Mesendoderm (in vitro differentiated cells): ENCODE results near the gene UPF3B.
"Not testable (repeated sequence)": the region's sequence is repeated elsewhere in the genome, so short reads cannot be mapped to it uniquely, and the experiment has no call there.

Experiments
- DNase-seq: peaks from one replicate; pipeline ENCODE4 v3.0.0; 2013
- H2AK5ac ChIP-seq: 2 replicates; pipeline ENCODE4 v1.6.1; 2013; ENCODE audit warnings: low read length, inconsistent platforms
- H2BK120ac ChIP-seq: 2 replicates; pipeline ENCODE4 v1.6.1; 2013; ENCODE audit warnings: low read depth, mild to moderate bottlenecking, low read length, moderate library complexity, mixed read lengths
- H2BK15ac ChIP-seq: replicated peaks from 2 replicates; pipeline ENCODE4 v1.6.1; 2013; ENCODE audit warnings: low read depth, mild to moderate bottlenecking, moderate library complexity
- H2BK5ac ChIP-seq: 2 replicates; pipeline ENCODE4 v1.6.1; 2013; ENCODE audit warnings: low read length, inconsistent platforms
- H3K18ac ChIP-seq: 2 replicates; pipeline ENCODE4 v1.6.1; 2013; ENCODE audit warnings: mild to moderate bottlenecking, low read length, mixed read lengths
- H3K23ac ChIP-seq: one replicate; pipeline ENCODE4 v1.6.1; 2013; ENCODE audit warnings: low read length
- H3K27ac ChIP-seq: 2 replicates; pipeline ENCODE4 v1.5.1; 2013; ENCODE audit warnings: low read depth, mild to moderate bottlenecking, inconsistent platforms, low read length, moderate library complexity
- H3K27me3 ChIP-seq: 2 replicates; pipeline ENCODE4 v1.6.1; 2013; ENCODE audit warnings: low read length, control low read depth, mild to moderate bottlenecking, inconsistent platforms; ENCODE audit not compliant: insufficient read depth, poor library complexity
- H3K36me3 ChIP-seq: 2 replicates; pipeline ENCODE4 v1.6.1; 2013; ENCODE audit warnings: low read length, inconsistent platforms; ENCODE audit not compliant: control insufficient read depth, insufficient read depth
- H3K4ac ChIP-seq: one replicate; pipeline ENCODE4 v1.6.1; 2013; ENCODE audit warnings: low read depth, mild to moderate bottlenecking, low read length, moderate library complexity
- H3K4me1 ChIP-seq: 2 replicates; pipeline ENCODE4 v1.6.1; 2013; ENCODE audit warnings: low read depth, low read length, inconsistent platforms; ENCODE audit not compliant: control insufficient read depth
- H3K4me2 ChIP-seq: 2 replicates; pipeline ENCODE4 v1.6.1; 2013; ENCODE audit warnings: low read length
- H3K4me3 ChIP-seq: 2 replicates; pipeline ENCODE4 v1.5.1; 2013; ENCODE audit warnings: mild to moderate bottlenecking, low read length
- H3K56ac ChIP-seq: one replicate; pipeline ENCODE4 v1.6.1; 2013; ENCODE audit warnings: low read length
- H3K79me1 ChIP-seq: 2 replicates; pipeline ENCODE4 v1.6.1; 2013; ENCODE audit warnings: low read length, inconsistent platforms
- H3K79me2 ChIP-seq: 2 replicates; pipeline ENCODE4 v1.6.1; 2013; ENCODE audit warnings: mild to moderate bottlenecking, low read length; ENCODE audit not compliant: control insufficient read depth, insufficient read depth
- H3K9ac ChIP-seq: 2 replicates; pipeline ENCODE4 v1.6.1; 2013; ENCODE audit warnings: low read length, inconsistent platforms
- H4K5ac ChIP-seq: one replicate; pipeline ENCODE4 v1.6.1; 2013; ENCODE audit warnings: low read length
- H4K8ac ChIP-seq: one replicate; pipeline ENCODE4 v1.6.1; 2013; ENCODE audit warnings: low read depth, mild to moderate bottlenecking, control low read depth, low read length, moderate library complexity
- WGBS: extraction: QIAGEN DNeasy Blood & Tissue Kit; methylation state at CpG from one replicate; pipeline ENCODE4 v1.1.7; 2013; ENCODE audit warnings: low lambda C conversion rate, missing lambda C conversion rate; ENCODE audit not compliant: insufficient coverage; ENCODE audit errors: extremely low coverage; 5-methylcytosine and 5-hydroxymethylcytosine counted together

Gene UPF3B

DNA sequence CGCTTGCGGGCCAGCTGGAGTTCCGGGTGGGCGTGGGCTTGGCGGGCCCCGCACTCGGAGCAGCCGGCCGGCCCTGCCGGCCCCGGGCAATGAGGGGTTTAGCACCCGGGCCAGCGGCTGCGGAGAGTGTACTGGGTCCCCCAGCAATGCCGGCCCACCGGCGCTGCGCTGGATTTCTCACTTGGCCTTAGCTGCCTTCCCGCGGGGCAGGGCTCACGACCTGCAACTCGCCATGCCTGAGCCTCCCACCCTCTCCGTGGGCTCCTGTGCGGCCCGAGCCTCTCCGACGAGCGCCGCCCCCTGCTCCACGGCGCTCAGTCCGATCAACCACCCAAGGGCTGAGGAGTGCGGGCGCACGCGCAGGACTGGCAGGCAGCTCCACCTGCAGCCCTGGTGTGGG, 37.9 kb upstream of the UPF3B start:
- not testable (repeated sequence) for H3K4me1 ChIP-seq, H2BK15ac ChIP-seq

DNA sequence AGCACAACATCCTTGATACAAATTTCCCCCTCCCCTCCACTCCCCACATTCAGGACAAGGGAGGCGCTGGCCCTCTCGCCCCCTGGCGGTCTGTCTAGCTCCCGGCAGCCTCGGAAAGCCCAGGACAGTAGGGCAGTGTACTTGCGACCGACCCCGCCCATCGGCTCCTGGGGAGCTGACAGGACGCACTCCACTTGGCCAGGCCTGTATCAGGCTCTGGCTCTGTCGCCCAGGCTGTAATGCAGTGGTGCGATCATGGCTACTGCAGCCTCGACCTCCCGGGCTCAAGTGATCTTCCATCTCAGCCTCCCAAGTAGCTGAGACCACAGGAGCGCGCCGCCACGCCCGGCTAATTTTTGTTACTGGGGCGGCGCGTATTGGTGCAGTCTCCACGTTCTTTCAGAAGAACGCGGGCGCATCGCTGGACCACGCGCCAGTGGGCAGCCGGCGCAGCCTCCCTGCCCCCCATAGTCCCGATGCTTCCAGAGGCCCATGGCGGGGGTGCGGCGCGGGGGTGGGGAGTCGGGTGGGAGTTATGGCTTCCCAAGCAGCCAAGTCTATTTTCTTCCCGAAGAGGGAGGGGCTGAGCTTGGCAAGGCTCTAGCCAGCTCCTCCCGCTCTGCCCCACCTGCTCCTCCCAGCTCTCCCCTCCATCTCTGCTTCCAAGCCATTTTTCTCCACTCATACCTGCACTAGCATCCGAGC, 35.1 kb upstream of the UPF3B start:
- DNase-seq = peak; percentile 85
- Histone ChIP-seq H3K56ac (peak overlapping the region; percentile 76), H2BK120ac (no peak overlapping the region), H3K36me3 (no peaks in the 10 kb centered on the region), H3K4me3 (no peak overlapping the region), H4K8ac (no peak overlapping the region), H3K23ac (no peak overlapping the region), H3K4me2 (no peak overlapping the region), H2AK5ac (no peak overlapping the region), H3K9ac (peak overlapping the region; percentile 34), H3K18ac (no peak overlapping the region), H2BK5ac (no peak overlapping the region), H3K27ac (no peak overlapping the region), H2BK15ac (no peak overlapping the region), H4K5ac (no peak overlapping the region), H3K79me2 (no peaks in the 10 kb centered on the region), H3K27me3 (no peaks in the 10 kb centered on the region), H3K79me1 (no peaks in the 10 kb centered on the region), H3K4me1 (no peaks in the 10 kb centered on the region), H3K4ac (no peak overlapping the region)
- no CpG with 5 or more reads among the region's 40 CpGs for WGBS

More for the DNA sequence above, 37.9 kb upstream of the UPF3B start:
- not testable (repeated sequence) for H4K8ac ChIP-seq, H3K79me2 ChIP-seq, H3K4me2 ChIP-seq, H2BK5ac ChIP-seq, H3K27me3 ChIP-seq, H4K5ac ChIP-seq, H3K4me3 ChIP-seq, H2BK120ac ChIP-seq, H3K23ac ChIP-seq, DNase-seq, H3K36me3 ChIP-seq, H3K27ac ChIP-seq, H3K9ac ChIP-seq, H3K18ac ChIP-seq, H2AK5ac ChIP-seq, H3K79me1 ChIP-seq, H3K4ac ChIP-seq, H3K56ac ChIP-seq
- no CpG with 5 or more reads among the region's 36 CpGs for WGBS

DNA sequence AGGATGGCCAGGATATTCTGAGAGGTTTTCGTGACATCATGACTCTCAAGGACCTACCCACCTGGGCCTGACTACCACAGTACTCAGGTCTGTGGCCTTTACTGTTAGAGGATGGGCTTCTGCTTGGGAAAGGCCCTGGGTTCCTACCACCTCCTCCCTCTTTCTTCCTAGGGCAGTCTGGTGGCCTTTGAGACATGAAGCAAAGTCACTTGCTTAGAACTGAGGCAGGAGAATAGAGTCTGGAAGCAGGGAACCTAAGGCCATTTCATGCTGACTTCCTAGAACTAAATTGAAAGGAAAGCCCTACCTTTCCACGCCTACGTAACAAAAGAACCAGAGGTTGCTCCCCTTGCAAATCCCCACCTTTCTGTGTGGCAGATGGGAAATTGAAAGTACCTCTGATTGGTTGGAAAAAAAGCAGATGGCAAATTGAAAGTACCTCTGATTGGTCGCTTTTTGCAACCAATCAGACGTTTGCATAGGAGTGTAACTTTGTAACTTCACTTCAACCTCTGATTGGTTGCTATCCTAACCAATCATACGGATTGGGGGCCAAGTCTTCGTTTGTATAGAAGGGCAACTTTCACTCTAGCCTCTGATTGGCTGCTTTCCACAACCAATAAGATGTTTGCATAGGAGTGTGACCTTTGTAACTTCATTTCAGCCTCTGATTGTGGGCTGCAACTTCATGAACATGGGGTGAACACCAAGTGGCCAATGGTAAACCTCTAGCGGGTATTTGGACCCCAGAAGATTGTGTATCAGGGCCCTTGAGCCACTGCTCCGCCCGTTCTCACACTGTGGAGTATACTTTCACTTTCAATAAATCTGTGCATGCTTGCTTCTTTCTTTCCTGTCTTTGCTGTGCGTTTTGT, 33.0 kb upstream of the UPF3B start:
- no peaks in the 10 kb centered on the region for H3K4me1 ChIP-seq
- H3K27ac ChIP-seq = no peak overlapping the region
- H3K18ac ChIP-seq = no peak overlapping the region
- no peak overlapping the region for H4K5ac ChIP-seq
- peak; percentile 21 for DNase-seq
- H2BK120ac ChIP-seq = no peak overlapping the region
- no peak overlapping the region for H3K9ac ChIP-seq
- H3K36me3 ChIP-seq = no peaks in the 10 kb centered on the region
- H3K56ac ChIP-seq = no peak overlapping the region
- H3K4me2 ChIP-seq = no peak overlapping the region
- no peak overlapping the region for H3K4ac ChIP-seq
- H2BK15ac ChIP-seq = no peak overlapping the region
- WGBS = no CpG with 5 or more reads among the region's 11 CpGs
- H3K27me3 ChIP-seq = no peaks in the 10 kb centered on the region
- H4K8ac ChIP-seq = no peak overlapping the region
- no peak overlapping the region for H2BK5ac ChIP-seq
- H2AK5ac ChIP-seq = no peak overlapping the region
- no peak overlapping the region for H3K23ac ChIP-seq
- H3K79me2 ChIP-seq = no peaks in the 10 kb centered on the region
- no peaks in the 10 kb centered on the region for H3K79me1 ChIP-seq
- no peak overlapping the region for H3K4me3 ChIP-seq

DNA sequence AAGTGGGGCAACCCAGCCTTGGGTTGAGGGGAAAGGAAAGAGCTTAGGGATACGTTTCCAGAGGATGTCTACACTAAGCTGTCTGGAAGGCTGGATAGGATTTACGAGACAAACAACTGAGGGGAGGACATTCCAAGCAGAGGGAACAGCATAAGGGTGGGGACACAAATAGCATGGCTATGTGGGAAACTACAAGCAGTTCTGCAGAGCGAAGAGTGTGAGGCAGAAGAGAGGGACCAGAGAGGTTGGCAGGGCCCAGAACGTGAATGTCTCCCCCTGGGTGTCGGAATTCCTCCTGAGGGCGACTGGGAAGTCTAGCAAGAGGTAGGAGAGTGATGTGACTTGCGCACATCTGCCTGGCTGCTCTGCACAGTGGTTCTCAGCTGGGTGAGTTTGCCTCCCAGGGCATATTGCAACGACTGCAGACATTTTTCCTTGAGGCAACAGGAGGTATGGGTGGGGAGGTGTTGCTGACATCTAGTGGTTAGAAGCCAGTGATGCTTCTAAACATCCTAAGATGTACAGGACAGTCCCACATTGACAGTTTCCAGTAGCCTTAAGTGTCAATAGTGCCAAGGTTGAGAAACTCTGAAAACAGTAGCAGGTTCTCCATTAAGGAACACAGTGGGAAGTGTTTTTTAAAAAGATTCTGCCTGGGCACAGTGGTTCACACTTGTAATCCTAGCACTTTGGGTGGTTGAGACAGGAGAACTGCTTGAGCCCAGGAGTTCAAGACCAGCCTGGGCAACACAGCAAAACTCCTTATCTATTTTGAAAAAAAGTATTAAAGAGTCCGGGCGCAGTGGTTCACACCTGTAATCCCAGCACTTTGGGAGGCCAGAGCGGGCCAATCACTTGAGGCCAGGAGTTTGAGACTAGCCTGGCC, 28.0 kb upstream of the UPF3B start:
- Histone ChIP-seq H3K4me2 (no peak overlapping the region), H4K5ac (no peak overlapping the region), H3K4me3 (no peak overlapping the region), H3K4me1 (no peaks in the 10 kb centered on the region), H3K18ac (no peak overlapping the region), H2BK5ac (no peak overlapping the region), H3K27ac (no peak overlapping the region), H4K8ac (no peak overlapping the region), H3K79me1 (no peaks in the 10 kb centered on the region), H3K36me3 (no peaks in the 10 kb centered on the region), H3K27me3 (no peaks in the 10 kb centered on the region), H3K56ac (no peak overlapping the region), H2AK5ac (no peak overlapping the region), H2BK15ac (no peak overlapping the region), H3K4ac (no peak overlapping the region), H2BK120ac (no peak overlapping the region), H3K9ac (no peak overlapping the region), H3K23ac (no peak overlapping the region), H3K79me2 (no peaks in the 10 kb centered on the region)
- no CpG with 5 or more reads among the region's 11 CpGs for WGBS
- peak; percentile 60 for DNase-seq

DNA sequence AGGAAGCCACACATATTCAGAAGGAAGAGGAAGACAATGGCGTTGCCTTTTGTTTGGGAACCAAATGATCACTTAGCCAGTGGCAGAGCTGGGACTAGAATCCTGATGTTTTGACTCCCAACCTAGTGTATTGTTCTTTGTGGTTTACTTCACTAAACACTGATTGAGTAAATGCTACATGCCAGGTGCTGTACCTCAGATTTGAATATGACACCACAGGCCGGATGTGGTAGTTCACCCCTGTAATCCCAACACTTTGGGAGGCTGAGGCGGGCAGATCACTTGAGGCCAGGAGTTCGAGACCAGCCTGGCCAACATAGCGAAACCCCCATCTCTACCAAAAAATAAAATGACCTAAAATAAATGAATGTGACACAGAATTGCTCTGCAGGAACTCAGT, 27.3 kb upstream of the UPF3B start:
- H2AK5ac ChIP-seq = no peak overlapping the region
- H3K23ac ChIP-seq = no peak overlapping the region
- H2BK5ac ChIP-seq = no peak overlapping the region
- no peak overlapping the region for H4K8ac ChIP-seq
- no peaks in the 10 kb centered on the region for H3K36me3 ChIP-seq
- no peak overlapping the region for H3K4ac ChIP-seq
- H3K4me3 ChIP-seq = no peak overlapping the region
- H3K27ac ChIP-seq = no peak overlapping the region
- H3K9ac ChIP-seq = no peak overlapping the region
- no peak overlapping the region for H3K4me2 ChIP-seq
- no peak overlapping the region for H2BK120ac ChIP-seq
- H3K27me3 ChIP-seq = no peaks in the 10 kb centered on the region
- H3K79me1 ChIP-seq = no peaks in the 10 kb centered on the region
- H3K4me1 ChIP-seq = no peaks in the 10 kb centered on the region
- H3K18ac ChIP-seq = no peak overlapping the region
- H3K79me2 ChIP-seq = no peaks in the 10 kb centered on the region
- H3K56ac ChIP-seq = no peak overlapping the region
- no CpG with 5 or more reads among the region's 5 CpGs for WGBS
- H2BK15ac ChIP-seq = no peak overlapping the region
- no peak overlapping the region for H4K5ac ChIP-seq
- no peak for DNase-seq
